DOHH2 (cell line): ENCODE results near the gene RPL13A.
"Not testable (repeated sequence)": the region's sequence is repeated elsewhere in the genome, so short reads cannot be mapped to it uniquely, and the experiment has no call there.

Source experiments
- CTCF ChIP-seq: fragments of 200-600 bp; sonication (generic); IDR thresholded peaks from one replicate; pipeline ENCODE4 v1.5.1; 2014; ENCODE audit warnings: antibody characterized with exemption, mild to moderate bottlenecking, low read depth, low read length; ENCODE audit not compliant: poor library complexity, severe bottlenecking
- EZH2phosphoT487 ChIP-seq: fragments of 200-600 bp; sonication (generic); IDR thresholded peaks from 2 replicates; pipeline ENCODE4 v1.6.1; 2017; ENCODE audit warnings: borderline replicate concordance, mild to moderate bottlenecking, antibody characterized with exemption, low read length, moderate library complexity, mixed read lengths

DNA sequence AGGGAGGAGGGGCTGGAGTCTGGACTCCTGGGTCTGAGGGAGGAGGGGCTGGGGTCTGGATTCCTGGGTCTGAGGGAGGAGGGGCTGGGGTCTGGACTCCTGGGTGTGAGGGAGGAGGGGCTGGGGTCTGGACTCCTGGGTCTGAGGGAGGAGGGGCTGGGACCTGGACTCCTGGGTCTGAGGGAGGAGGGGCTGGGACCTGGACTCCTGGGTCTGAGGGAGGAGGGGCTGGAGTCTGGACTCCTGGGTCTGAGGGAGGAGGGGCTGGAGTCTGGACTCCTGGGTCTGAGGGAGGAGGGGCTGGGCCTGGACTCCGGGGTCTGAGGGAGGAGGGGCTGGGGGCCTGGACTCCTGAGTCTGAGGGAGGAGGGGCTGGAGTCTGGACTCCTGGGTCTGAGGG, 26.3 kb upstream of the RPL13A start:
- not testable (repeated sequence) for TF ChIP-seq CTCF, EZH2phosphoT487
